HG02763 (cell line): ENCODE results near the gene PHF12.
"Not testable (repeated sequence)": the region's sequence is repeated elsewhere in the genome, so short reads cannot be mapped to it uniquely, and the experiment has no call there.

ENCODE experiments used
- ATAC-seq: cut with Tn5 transposase; IDR thresholded peaks from one replicate; pipeline ENCODE4 v1.9.1; 2021; ENCODE audit warnings: mild to moderate bottlenecking, moderate library complexity; ENCODE audit not compliant: unreplicated experiment

Gene PHF12

DNA sequence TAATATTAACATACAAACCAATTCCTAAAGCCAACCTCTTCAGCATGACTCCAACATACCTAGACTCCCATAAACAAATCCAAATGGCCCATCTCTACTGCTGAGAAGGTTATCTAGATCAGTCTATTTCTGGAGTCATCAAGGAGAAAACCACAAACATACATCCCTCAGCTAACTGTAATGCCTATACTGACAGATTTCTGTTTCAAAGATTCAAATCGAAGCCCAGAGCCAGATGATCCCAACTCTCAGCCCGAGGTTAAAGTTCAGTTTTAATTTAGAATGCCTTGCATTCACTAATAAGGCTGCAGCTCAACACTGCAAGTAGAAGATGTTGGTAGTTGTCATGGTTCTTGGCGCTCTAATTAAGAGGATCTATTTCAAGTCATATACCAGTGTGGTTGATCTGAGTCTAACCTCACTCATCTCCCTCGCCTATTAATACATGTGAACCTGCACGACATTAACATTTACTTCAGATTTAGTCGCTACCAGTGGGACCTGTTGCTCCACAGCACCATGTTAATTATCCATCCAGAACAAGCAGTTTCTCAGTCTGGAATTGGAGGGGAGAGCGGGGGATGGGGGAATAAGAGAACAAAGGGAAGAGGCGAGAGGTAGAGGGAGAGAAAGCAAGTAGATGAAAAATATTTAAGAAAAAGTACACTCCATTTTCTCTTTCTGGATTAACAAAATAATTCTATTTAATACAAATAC, 15.4 kb downstream of the PHF12 start:
- ATAC-seq: no peak

GRCh38 chr17:28934508-28934907, 16.8 kb downstream of the PHF12 start:
- ATAC-seq: not testable (repeated sequence)

GRCh38 chr17:28929787-28930186, 21.5 kb downstream of the PHF12 start:
- ATAC-seq: no peak

DNA sequence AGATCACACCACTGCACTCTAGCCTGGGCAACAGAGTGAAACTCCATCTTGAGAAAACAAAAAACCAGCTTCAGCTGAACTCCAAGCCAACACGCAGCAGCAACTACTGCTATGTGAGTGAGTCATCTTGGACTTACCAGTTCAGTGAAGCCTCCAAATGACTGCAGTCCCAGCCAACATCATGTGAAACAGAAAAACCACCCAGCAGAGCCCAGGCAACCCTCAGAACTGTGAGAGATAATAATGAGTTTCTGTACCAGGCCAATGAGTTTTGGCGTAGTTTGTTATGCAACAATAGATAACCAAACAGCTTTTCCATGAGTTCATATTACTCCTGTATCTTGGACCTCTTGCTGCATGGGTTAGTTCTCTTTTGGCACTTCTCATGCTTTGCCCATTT, 23.3 kb downstream of the PHF12 start:
- no peak for ATAC-seq

DNA sequence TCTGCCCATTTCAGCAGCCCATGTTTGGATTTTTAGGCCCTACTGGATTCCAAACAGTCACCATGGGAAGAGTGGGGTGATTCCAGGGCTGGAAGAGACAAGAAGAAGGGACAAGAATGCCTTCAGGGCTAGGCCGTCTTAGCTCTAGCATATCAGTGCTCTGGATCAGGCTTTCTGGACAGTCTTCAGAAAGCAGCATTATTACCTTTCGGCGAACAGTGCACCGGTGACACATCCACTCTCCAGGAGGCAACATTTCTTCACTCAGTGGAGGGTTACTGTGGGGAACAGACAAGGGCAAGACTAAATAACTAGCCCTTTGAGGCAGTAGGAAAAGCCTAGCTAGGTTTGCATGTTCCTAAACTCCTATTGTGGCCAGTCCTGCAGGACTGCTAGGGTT, 24.5 kb downstream of the PHF12 start:
- no peak for ATAC-seq

- no peak for ATAC-seq
Observed at GRCh38 chr17:28926366-28926765, 25.0 kb downstream of the PHF12 start.

- no peak for ATAC-seq
Observed at GRCh38 chr17:28925912-28926365, 25.4 kb downstream of the PHF12 start.

DNA sequence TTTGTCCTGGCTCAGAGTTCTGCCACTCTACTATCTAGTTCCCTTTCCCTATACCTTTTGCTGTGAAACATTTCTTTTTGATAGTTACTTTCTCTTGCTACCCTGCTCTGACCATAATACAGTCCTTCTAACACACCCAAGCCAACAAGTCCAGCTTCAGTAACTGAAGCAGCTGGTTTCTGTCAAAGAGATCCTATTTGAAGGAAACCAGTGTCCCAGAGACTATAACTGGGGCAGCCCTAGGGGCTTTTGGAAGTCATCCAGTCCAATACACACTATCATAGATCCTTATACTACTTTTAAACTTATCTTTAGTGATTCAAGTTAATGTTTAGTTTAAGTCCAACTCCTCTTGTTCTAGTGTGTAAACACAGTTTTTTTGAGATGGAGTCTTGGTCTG, 31.1 kb downstream of the PHF12 start:
- ATAC-seq: no peak

DNA sequence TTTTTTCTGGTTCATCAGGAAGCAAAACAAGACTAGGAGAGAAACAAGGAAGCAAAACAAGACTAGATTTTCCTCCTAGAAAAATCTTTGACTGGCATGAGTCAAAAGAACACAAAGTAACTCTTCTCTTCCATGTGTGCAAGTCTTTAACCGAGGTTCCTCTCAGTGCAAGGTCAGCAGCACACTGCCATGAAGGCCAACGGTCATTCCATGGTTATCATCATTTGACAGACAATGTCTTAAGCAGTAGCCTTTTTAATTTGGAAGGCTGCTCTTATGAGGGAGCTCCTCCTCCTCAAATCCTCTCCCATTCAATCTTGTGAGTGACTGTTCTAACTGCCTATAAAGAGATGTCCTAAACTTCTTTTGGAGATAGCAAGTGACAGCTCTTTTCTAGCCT, 33.0 kb downstream of the PHF12 start:
- ATAC-seq: no peak

DNA sequence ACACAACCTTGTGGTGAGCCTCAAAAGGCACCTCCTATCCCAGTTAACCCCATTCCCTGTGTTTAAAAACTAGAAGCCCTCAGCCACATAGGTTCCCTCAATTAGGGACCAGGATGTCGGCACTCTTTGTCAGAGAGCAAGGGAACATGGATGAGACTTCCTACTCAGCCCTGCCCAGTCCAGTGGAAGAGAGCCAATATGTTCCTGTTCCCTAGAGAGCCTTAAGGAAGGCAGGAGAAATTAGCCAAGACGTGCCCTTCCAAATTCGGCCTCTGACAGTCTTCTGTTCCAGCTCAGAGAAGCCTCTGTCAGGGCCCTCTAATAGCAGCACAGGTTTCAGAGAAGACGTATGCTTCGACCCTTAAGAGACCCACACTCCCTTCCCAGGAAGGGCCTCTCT, 33.9 kb downstream of the PHF12 start:
- no peak for ATAC-seq

DNA sequence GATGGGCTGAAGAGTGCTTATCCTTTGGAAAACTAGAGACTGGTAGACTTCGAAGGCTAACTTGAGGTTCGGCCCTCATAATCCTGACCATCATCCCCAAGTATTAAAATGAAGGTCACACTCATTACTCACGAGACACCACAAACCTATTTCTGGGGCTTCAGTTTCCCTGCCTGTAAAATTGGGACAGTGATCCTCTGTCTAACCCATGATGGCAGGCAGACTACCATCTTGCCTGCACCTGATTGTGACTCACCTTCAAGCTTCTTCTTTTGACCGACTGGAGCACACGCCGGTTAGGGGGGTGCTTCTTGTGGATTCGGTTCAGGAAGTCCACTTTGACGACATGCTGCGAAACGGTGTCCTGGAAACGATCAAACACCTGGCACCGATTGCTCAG, 34.3 kb downstream of the PHF12 start:
- no peak for ATAC-seq

GRCh38 chr17:28916302-28916934, 34.9 kb downstream of the PHF12 start:
- no peak for ATAC-seq

DNA sequence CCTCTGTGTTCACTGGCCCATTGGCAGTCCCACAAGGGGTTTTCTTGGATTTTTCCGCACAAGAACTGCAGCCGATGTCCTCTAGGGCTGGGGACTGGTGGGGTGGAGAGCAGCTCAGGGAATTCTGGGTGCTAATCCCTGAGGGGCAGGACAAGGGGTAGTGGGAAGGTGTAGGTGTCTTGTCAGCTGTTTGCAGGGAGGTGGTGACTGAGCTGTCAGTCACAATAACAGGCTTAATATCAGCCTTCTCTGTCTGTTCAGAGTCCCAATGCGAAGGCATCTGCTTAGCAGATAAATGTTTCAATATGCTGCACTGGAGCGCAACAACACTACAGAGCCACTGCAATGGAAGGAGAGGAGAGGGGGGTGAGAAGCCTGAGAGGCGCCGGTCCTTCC, 38.4 kb downstream of the PHF12 start:
- ATAC-seq: no peak

GRCh38 chr17:28912281-28912937, 38.9 kb downstream of the PHF12 start:
- ATAC-seq: no peak

- no peak for ATAC-seq
Observed at GRCh38 chr17:28911411-28912045, 39.8 kb downstream of the PHF12 start.

- ATAC-seq: no peak
Observed at GRCh38 chr17:28910534-28910933, 40.8 kb downstream of the PHF12 start.

DNA sequence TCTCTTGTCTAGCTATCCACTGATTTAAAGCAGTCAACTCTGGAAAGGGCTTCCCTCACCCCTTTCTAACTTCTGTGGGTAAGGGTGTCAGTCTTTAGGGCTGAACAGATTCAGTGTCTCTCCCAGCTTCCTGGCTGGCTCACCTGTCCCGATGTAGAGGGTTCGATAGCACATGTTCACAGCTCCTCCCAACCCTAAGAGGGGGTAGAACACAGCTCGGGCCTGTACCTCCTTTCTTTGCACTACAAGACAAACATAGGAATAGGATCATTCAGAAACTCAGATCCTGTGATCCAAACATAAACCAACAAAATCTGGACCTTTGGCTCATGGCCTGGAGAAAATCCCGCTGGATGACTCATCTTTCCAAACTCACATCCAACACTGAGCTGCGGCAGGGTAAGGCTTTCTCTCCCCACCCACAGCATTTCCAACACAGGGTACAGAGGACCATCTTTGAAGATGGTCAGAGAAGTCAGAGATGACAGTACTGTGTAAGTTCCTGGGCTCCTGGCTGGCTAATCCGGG, 42.6 kb downstream of the PHF12 start:
- no peak for ATAC-seq

GRCh38 chr17:28907709-28908475, 43.4 kb downstream of the PHF12 start:
- no peak for ATAC-seq

DNA sequence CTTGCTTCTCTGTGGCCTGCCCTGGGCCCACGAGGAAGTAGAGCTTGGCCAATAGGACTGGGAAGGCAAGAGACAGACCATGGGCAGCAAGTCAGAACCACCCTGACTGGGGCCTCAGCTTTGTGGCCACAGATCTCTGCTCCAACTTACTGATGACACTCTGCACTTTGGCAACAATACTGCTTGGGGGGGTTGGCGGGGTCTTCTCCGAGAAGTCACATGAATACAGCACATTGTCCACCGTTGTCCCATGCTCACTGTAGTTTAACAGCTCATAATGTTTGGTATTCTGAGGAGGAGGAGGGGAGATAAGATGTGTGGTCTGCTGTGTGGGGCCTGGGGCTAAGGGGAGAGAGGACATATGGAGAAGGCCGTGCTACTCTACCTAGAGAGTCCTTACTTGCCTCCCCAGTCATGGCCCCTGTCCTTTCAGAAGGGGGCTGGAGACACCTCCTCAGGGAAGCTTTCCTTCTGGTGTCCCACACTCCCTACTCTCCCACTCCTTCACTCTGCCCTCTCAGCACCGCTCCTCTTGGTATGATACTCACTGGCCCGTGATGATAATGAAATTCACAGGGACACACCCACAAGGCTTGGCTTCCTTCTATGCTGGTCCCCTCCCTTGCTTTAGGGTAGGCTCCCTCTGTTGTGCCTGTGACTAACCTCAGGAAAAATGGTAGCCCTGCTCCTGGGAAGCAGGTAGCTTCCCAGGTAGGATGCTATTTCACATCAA, 44.4 kb downstream of the PHF12 start:
- ATAC-seq: no peak

DNA sequence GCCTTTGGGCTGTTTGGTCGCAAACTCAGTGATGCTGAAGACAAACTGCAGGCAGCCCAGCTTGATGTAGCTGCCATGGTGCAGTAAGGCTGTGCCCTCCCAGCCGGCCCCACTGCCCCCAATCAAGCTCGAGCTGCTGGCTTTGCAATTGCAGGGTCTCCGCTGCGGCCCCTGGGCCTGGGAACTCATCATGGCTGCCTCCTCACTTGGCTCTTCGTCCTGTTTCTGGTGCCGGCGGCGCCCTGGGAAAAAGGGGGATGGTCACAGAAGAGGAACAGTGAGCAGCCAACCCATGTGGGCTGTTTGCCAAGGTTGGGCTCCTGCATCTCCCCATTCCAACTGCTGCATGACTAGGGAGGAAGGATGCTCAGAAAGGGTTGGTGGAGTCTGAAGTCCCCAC, 45.0 kb downstream of the PHF12 start:
- no peak for ATAC-seq
